ENCODE measurements around the gene LRP3.

GRCh38 chr19:33217881-33218280 is 23.8 kb downstream of the LRP3 start:
- TF ChIP-seq CTCF (IDR thresholded peaks at IDR 0.05) (no peak), POLR2A (IDR thresholded peaks at IDR 0.05) (no peak)

Data from adrenal gland (tissue), 5 donors.